AG09309 (cell line): ENCODE data around the gene CRYGC.

Source experiments
- DNase-seq: peaks from one replicate; pipeline ENCODE4 v3.0.0-alpha.2; 2010; ENCODE audit warnings: low read depth
- H3K4me3 ChIP-seq: 2 replicates; pipeline ENCODE4 v1.5.1; 2011; ENCODE audit warnings: mild to moderate bottlenecking, low read depth, low read length, moderate library complexity; ENCODE audit not compliant: control insufficient read depth
- CTCF ChIP-seq: IDR thresholded peaks from 2 replicates; pipeline ENCODE4 v1.5.1; 2011; ENCODE audit warnings: mild to moderate bottlenecking, low read depth, low read length, inconsistent platforms; ENCODE audit not compliant: insufficient read depth, control insufficient read depth; ENCODE audit errors: missing control alignments

The CRYGC gene

GRCh38 chr2:208096080-208096479 lies 33.5 kb downstream of the CRYGC start:
- no peak overlapping the region for H3K4me3 ChIP-seq
- no peak for TF ChIP-seq CTCF
- DNase-seq: no peak

GRCh38 chr2:208093128-208093527 lies 36.5 kb downstream of the CRYGC start:
- H3K4me3 ChIP-seq: no peak overlapping the region
- TF ChIP-seq CTCF: no peak
- DNase-seq: no peak

GRCh38 chr2:208092093-208092832 lies 37.4 kb downstream of the CRYGC start:
- DNase-seq: no peak
- H3K4me3 ChIP-seq: no peak overlapping the region
- TF ChIP-seq CTCF: no peak

GRCh38 chr2:208090420-208090819 lies 39.2 kb downstream of the CRYGC start:
- H3K4me3 ChIP-seq: no peak overlapping the region
- DNase-seq: no peak
- TF ChIP-seq CTCF: no peak

- no peak overlapping the region for H3K4me3 ChIP-seq
- TF ChIP-seq CTCF: no peak
- no peak for DNase-seq
These were observed 43.6 kb downstream of the CRYGC start for GRCh38 chr2:208086029-208086428.

GRCh38 chr2:208083807-208084206 lies 45.8 kb downstream of the CRYGC start:
- H3K4me3 ChIP-seq: no peak overlapping the region
- no peak for DNase-seq
- no peak for TF ChIP-seq CTCF
